HG03521 (cell line): ENCODE results near the gene SLC25A4.
A peak's percentile ranks its signal among the peaks of the same experiment; 100 is the strongest.
"Not testable (repeated sequence)": the region's sequence is repeated elsewhere in the genome, so short reads cannot be mapped to it uniquely, and the experiment has no call there.

Experiments
- ATAC-seq: cut with Tn5 transposase; IDR thresholded peaks from one replicate; pipeline ENCODE4 v1.9.1; 2021; ENCODE audit warnings: mild to moderate bottlenecking, moderate library complexity; ENCODE audit not compliant: unreplicated experiment

SLC25A4 gene

GRCh38 chr4:185142912-185143600 lies at the start of gene SLC25A4:
Gene SLC25A4 (plus strand): TSS chr4:185143266. CDS start chr4:185143373, 107 bp downstream.
- peak; percentile 96 for ATAC-seq

- no peak for ATAC-seq
These were observed 49.5 kb upstream of the SLC25A4 start for GRCh38 chr4:185093603-185094002.

GRCh38 chr4:185096032-185096653 lies 46.9 kb upstream of the SLC25A4 start:
- no peak for ATAC-seq

GRCh38 chr4:185098474-185098873 lies 44.6 kb upstream of the SLC25A4 start:
- no peak for ATAC-seq

DNA sequence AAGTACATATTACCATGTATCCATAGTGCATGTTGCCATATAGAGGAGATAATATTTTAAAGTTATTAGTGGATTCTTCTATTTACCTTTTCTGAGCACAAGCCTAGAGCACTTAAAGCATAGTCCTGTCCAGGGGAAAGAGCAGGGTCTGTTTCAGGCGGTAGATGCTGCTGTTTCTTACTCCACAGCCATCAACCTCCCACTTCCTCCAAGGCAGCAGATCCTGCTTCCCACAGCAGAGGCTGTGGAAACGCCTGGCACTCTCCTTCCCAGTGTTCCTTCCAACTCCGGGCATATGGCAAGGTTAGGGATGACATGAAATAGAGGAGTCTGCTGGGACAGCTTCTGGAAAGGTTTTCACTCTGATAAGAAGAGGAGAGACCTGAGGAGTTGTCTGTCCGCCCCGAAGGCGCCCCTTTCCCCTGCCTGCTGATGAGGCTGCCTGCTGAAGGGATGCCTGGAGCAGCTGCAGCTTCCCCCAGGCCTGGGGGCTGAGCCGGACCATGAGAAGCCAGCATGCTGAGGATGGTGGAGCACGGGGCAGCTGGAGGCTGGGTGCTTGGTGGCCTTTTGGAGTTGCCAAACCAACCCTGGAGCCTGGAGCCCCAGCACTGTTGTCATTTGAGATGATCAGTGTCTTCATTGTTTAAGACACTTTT lies 43.9 kb upstream of the SLC25A4 start:
- ATAC-seq = no peak

DNA sequence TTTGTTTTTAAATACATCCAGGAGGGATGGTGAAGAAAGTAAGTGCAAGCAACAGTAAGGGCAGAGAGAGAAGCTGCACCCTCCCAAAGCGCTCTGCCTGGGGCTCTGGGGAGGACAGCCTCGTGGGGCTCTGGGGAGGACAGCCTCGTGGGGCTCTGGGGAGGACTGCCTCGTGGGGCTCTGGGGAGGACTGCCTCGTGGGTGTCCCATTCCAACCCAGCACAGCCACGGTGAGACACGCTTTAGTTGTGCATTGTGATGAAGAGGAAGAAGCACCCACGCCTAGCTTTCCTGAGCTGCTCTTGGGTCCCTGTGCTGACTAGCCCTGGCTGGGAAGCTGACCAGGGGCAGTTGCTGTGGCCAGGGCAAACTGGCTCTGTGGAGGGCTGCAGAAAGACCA lies 43.1 kb upstream of the SLC25A4 start:
- ATAC-seq = no peak

DNA sequence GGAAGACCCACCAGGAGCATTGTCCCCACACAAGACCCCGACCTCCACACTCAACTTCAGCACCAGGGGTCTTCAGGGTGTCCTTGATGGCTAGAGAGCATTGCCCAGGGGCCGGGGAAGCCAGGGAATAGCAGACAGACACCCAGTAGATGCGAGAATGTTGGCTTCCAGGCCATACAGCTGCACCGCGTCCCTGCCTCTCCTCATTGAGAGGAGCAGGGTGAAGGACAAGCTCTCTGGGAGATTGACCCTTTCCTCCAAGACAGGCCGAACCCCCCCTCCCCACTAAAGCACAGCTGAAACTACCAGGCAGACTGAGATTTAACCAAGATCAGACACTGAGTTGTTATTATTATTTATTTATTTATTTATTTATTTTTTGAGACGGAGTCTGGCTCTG lies 42.6 kb upstream of the SLC25A4 start:
- no peak for ATAC-seq

DNA sequence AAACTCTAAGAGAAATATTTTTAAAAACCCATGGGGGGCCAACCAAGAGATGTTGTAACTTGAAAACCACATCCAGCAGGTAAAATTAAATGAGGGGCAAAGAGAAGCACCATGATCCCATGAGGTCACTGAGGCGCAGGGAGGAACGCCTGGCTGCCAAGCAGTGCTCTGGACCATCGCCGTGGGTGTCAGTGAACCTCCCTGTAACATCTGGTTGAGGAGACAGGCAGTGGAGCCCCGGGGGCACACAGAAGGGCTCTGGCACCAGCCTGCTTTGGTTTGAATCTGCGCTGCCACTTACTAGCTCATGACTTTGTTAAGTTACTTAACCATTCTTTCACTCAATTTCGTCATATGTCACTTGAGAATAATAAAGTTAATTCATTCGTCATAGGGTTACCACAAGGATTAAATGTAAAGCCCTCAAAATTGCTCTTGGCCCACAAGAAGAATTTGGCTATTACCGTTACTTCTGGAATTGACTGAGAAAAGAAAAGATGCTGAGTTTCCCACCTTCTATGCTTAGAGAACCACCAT lies 41.6 kb upstream of the SLC25A4 start:
- no peak for ATAC-seq

- no peak for ATAC-seq
These were observed 38.3 kb upstream of the SLC25A4 start for GRCh38 chr4:185104733-185105132.

GRCh38 chr4:185106353-185106752 lies 36.7 kb upstream of the SLC25A4 start:
- ATAC-seq = no peak

DNA sequence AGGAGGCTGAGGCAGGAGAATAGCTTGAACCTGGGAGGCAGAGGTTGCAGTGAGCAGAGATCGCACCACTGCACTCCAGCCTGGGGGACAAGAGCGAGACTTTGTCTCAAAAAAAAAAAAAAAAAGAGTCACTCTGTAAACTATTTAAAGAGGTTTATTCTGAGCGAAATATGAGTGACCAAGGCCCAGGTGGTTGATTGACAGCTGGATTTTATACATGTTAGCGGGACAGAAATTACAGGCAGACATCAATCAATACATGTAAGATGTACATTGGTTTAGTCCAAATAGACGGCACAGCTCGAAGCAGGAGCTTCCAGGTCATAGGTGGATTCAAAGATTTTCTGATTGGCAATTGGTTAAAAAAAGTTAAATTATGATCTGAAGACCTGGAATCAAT lies 35.5 kb upstream of the SLC25A4 start:
- not testable (repeated sequence) for ATAC-seq

DNA sequence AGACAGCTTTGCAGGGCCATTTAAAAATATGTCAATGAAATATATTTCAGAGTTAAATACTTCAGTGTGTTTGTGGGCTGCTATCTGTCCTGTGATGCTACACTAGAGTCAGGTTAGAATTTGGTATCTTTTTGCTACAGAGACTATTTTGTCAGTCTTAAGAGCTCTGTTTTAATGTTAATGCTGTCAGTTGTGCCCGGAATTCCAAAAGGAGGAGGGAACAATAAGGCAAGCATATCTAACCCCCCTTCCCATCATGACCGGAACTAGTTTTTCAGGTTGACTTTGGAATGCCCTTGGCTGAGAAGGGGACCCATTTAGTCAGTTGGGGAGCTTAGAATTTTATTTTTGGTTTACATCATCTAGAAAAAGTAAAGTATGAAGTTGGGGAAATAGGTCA lies 34.9 kb upstream of the SLC25A4 start:
- ATAC-seq = no peak

DNA sequence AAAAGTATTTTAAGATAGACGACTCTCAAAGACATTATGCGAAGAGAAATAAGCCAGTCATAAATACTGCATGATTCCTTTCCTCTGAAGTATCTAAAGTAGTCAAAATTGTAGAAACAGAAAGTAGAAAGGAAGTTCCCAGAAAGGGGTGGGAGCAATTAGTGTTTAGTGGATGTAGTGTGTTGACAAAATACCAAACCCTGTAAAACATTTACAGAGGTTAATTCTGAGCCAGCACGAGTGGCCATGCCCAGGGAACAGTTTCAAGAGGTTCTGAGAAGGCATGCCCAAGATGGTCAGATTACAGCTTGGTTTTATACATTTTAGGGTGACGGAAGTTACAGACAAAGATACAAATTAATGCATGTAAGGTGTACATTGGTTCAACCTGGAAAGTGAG lies 34.4 kb upstream of the SLC25A4 start:
- ATAC-seq = no peak

GRCh38 chr4:185109736-185110135 lies 33.3 kb upstream of the SLC25A4 start:
- no peak for ATAC-seq

DNA sequence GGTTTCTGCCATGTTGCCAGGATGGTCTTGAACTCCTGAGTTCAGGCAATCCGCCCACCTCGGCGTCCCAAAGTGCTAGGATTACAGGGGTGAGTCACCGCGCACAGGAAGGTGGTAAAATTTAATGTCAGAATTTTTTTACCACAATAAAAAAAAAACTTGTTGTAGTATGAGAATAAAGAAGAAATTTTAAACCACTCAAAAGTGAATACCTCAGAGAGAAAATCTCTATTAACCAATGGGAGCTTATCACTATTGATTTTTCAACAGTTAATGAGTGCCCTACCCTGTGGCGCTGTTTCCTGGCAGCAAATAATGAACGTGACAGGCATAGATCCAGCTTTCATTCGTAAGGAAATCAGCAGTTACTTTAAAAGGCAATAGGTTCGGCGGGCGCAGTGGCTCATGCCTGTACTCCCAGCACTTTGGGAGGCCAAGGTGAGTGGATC lies 32.7 kb upstream of the SLC25A4 start:
- no peak for ATAC-seq

- no peak for ATAC-seq
These were observed 31.0 kb upstream of the SLC25A4 start for GRCh38 chr4:185112104-185112503.

- ATAC-seq = no peak
These were observed 29.7 kb upstream of the SLC25A4 start for GRCh38 chr4:185113340-185113739.

- ATAC-seq = no peak
These were observed 27.2 kb upstream of the SLC25A4 start for GRCh38 chr4:185115827-185116232.

- ATAC-seq = no peak
These were observed 25.6 kb upstream of the SLC25A4 start for GRCh38 chr4:185117300-185117934.

GRCh38 chr4:185118876-185119275 lies 24.2 kb upstream of the SLC25A4 start:
- no peak for ATAC-seq

- ATAC-seq = not testable (repeated sequence)
These were observed 23.6 kb upstream of the SLC25A4 start for GRCh38 chr4:185119467-185119866.
